Osteocyte (in vitro differentiated cells): ENCODE results near the gene ARID3B. TPM values are rescaled to one million over a fixed set of nuclear protein-coding genes. Genes with fewer than 3 reads are reported as not detected.
"Not testable (repeated sequence)": the region's sequence is repeated elsewhere in the genome, so short reads cannot be mapped to it uniquely, and the experiment has no call there.

Experiments
- DNase-seq: peaks from one replicate; pipeline ENCODE4 v3.0.0; 2021; ENCODE audit warnings: mixed read lengths; ENCODE audit not compliant: unreplicated experiment; ENCODE audit errors: extremely low spot score
- H3K27ac Mint-ChIP-seq: one replicate; pipeline ENCODE4 v1.8.0; 2021; ENCODE audit warnings: mild to moderate bottlenecking, mixed read lengths; ENCODE audit not compliant: unreplicated experiment
- H3K27me3 Mint-ChIP-seq: one replicate; pipeline ENCODE4 v1.8.0; 2021; ENCODE audit warnings: mixed read lengths; ENCODE audit not compliant: unreplicated experiment
- H3K36me3 Mint-ChIP-seq: one replicate; pipeline ENCODE4 v1.8.0; 2021; ENCODE audit warnings: mixed read lengths; ENCODE audit not compliant: unreplicated experiment
- H3K4me1 Mint-ChIP-seq: one replicate; pipeline ENCODE4 v1.8.0; 2021; ENCODE audit warnings: mixed read lengths; ENCODE audit not compliant: unreplicated experiment
- H3K4me3 Mint-ChIP-seq: one replicate; pipeline ENCODE4 v1.8.0; 2021; ENCODE audit warnings: mild to moderate bottlenecking, moderate library complexity, mixed read lengths; ENCODE audit not compliant: unreplicated experiment
- H3K9me3 Mint-ChIP-seq: one replicate; pipeline ENCODE4 v1.8.0; 2021; ENCODE audit warnings: mixed read lengths; ENCODE audit not compliant: unreplicated experiment
- total RNA-seq: library from RNA; stranded (reverse); gene quantifications from 2 replicates; pipeline ENCODE4 v1.2.1, GENCODE V29; 2021
- TF ChIP-seq, protein P1 (sequence below): fragments of 200-600 bp; sonication (generic); IDR thresholded peaks from 2 replicates; pipeline ENCODE4 v1.5.0; 2021; ENCODE audit warnings: antibody characterized with exemption, mild to moderate bottlenecking, moderate library complexity

ARID3B gene
- total RNA-seq, 1 donor from 2014 or later: 2.8 TPM

DNA sequence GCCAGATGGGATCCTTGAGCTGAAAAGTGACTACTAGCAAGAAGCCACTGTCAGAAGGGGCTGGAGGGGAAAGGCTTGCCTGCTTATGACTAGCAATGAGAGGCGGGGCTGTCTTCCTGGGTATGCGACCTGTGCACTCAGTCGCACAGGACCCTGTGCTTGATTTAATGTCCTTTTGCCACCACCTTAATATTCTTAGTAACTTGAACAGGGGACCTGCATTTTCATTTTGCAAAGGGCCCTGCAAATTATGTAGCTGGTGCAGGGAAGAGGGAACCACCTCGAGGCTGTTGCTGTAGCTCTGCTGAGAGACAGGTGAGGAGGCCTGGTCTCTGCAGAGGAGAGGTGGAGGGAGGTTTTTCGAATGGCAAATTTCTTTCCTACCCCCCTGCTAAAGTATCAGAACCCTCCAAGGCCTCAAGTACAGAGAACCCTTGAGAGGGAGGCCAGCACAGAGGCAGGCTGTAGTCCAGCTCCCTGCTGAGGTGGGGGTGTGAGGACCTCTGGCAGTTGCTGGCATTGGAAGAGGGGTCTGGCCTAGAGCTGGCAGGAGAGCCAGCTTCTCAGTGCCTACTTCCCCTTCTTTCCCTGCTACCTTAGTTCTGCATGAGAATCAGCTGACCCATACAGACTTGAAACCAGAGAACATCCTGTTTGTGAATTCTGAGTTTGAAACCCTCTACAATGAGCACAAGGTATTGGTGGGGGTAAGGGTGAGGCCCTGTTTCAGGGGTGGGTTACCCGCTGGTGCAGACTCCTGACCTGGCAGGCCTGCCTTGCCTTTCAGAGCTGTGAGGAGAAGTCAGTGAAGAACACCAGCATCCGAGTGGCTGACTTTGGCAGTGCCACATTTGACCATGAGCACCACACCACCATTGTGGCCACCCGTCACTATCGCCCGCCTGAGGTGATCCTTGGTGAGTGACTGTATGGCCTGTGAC is 86.0 kb downstream of the ARID3B start:
- no peaks in the 10 kb centered on the region for H3K9me3 Mint-ChIP-seq
- no peaks in the 10 kb centered on the region for H3K4me1 Mint-ChIP-seq
- no peak overlapping the region for H3K27ac Mint-ChIP-seq
- TF ChIP-seq, protein P1, sequence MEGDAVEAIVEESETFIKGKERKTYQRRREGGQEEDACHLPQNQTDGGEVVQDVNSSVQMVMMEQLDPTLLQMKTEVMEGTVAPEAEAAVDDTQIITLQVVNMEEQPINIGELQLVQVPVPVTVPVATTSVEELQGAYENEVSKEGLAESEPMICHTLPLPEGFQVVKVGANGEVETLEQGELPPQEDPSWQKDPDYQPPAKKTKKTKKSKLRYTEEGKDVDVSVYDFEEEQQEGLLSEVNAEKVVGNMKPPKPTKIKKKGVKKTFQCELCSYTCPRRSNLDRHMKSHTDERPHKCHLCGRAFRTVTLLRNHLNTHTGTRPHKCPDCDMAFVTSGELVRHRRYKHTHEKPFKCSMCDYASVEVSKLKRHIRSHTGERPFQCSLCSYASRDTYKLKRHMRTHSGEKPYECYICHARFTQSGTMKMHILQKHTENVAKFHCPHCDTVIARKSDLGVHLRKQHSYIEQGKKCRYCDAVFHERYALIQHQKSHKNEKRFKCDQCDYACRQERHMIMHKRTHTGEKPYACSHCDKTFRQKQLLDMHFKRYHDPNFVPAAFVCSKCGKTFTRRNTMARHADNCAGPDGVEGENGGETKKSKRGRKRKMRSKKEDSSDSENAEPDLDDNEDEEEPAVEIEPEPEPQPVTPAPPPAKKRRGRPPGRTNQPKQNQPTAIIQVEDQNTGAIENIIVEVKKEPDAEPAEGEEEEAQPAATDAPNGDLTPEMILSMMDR: no peak
- peaks cover 37% of the 10 kb centered on the region for H3K36me3 Mint-ChIP-seq
- no peaks in the 10 kb centered on the region for H3K27me3 Mint-ChIP-seq
- no peak for DNase-seq
- H3K4me3 Mint-ChIP-seq: no peak overlapping the region

DNA sequence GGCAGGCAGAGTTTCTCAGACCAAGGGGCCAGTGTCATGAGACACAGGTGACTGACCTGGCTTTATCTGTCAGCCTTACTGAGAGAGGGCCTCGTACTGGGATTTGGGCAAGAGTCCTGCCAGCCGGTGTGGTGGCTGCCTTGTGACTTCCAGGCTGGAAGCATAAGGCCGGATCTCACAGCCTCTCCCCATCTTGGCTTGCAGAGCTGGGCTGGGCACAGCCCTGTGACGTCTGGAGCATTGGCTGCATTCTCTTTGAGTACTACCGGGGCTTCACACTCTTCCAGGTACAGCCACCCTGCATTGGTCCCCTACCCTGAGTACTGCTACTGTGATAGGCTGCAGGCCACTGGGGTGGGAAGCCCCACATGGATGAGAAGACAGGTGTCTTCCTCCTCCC is 86.7 kb downstream of the ARID3B start:
- Mint-ChIP-seq H3K36me3 (peaks cover 33% of the 10 kb centered on the region), H3K9me3 (no peaks in the 10 kb centered on the region), H3K27ac (no peak overlapping the region), H3K4me3 (no peak overlapping the region), H3K4me1 (no peaks in the 10 kb centered on the region), H3K27me3 (no peaks in the 10 kb centered on the region)
- TF ChIP-seq, protein P1: no peak
- no peak for DNase-seq

DNA sequence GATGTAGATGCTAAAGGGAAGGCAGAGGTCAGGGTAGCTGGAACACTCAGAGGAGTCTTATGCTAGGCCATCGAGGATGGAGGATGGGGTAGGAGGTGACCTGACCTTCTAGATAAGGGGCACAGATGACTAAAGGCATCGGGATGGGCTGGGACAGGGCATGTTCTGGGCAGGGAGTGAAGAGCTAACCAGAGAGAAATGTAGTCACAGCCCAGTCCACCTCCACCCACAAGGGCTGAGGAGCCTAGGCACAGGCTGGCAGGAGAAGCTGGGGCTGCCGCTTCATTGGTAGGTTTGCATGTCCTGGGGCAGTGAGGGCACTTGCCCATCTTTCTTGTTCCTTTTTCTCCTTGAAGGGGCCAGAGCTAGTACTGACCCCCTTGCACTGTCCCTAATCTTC is 87.2 kb downstream of the ARID3B start:
- TF ChIP-seq, protein P1: no peak
- H3K4me3 Mint-ChIP-seq: no peak overlapping the region
- no peaks in the 10 kb centered on the region for H3K4me1 Mint-ChIP-seq
- DNase-seq: no peak
- H3K9me3 Mint-ChIP-seq: no peaks in the 10 kb centered on the region
- H3K27me3 Mint-ChIP-seq: no peaks in the 10 kb centered on the region
- H3K27ac Mint-ChIP-seq: no peak overlapping the region
- H3K36me3 Mint-ChIP-seq: peaks cover 30% of the 10 kb centered on the region

DNA sequence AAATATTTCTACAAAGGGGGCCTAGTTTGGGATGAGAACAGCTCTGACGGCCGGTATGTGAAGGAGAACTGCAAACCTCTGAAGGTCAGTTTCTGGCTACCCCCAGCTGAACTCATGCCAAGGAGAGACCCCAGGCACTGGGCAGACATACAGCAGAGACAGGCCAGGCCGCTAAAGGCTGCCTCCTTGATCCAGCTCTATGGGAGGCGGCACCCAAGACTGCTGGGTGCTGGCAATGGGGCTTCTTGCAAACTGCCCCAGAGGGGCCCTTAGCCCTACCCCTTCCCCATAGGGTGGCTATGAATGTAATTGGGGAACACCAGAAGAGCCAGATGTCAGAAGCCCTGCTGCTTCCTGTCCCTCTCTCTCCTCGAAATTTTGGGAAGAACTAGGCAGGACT is 87.9 kb downstream of the ARID3B start:
- H3K27me3 Mint-ChIP-seq: no peaks in the 10 kb centered on the region
- H3K9me3 Mint-ChIP-seq: no peaks in the 10 kb centered on the region
- DNase-seq: no peak
- H3K36me3 Mint-ChIP-seq: peaks cover 29% of the 10 kb centered on the region
- H3K27ac Mint-ChIP-seq: no peak overlapping the region
- no peaks in the 10 kb centered on the region for H3K4me1 Mint-ChIP-seq
- TF ChIP-seq, protein P1: no peak
- H3K4me3 Mint-ChIP-seq: no peak overlapping the region

DNA sequence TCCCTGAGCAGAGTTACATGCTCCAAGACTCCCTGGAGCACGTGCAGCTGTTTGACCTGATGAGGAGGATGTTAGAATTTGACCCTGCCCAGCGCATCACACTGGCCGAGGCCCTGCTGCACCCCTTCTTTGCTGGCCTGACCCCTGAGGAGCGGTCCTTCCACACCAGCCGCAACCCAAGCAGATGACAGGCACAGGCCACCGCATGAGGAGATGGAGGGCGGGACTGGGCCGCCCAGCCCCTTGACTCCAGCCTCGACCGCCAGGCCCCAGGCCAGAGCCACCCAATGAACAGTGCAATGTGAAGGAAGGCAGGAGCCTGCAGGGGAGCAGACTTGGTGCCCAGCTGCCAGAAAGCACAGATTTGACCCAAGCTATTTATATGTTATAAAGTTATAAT is 88.7 kb downstream of the ARID3B start:
- H3K27ac Mint-ChIP-seq, H3K4me1 Mint-ChIP-seq, H3K9me3 Mint-ChIP-seq, DNase-seq, H3K4me3 Mint-ChIP-seq, H3K27me3 Mint-ChIP-seq: not testable (repeated sequence)
- H3K36me3 Mint-ChIP-seq: peaks cover 29% of the 10 kb centered on the region
